GM19023 (cell line): ENCODE data around the gene IGIP.
"Not testable (repeated sequence)": the region's sequence is repeated elsewhere in the genome, so short reads cannot be mapped to it uniquely, and the experiment has no call there.

ENCODE experiments used
- ATAC-seq: cut with Tn5 transposase; IDR thresholded peaks from one replicate; pipeline ENCODE4 v1.9.1; 2021; ENCODE audit warnings: mild to moderate bottlenecking, moderate library complexity; ENCODE audit not compliant: unreplicated experiment

The IGIP gene

DNA sequence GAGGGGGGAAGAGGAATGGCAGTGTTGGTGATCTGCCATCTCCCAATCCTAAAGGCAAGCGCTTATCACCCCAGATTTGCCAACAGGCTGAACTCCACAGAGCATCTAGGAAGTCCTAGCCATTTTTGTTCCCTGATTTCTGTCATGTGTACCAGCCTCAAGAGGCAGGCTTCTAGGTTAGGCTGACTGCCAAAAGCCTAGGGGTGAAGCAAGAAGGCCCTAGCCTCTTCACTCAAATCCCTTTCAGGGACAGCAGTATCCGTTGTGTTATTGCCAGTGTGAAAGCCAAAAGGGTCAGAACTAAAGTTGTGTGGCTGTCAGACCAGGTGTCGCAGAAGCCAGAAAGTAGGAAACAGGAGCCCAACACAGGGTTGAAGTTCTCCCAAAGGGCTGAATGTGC, 14.7 kb downstream of the IGIP start:
- no peak for ATAC-seq

GRCh38 chr5:140141241-140141640, 15.5 kb downstream of the IGIP start:
- ATAC-seq = no peak

DNA sequence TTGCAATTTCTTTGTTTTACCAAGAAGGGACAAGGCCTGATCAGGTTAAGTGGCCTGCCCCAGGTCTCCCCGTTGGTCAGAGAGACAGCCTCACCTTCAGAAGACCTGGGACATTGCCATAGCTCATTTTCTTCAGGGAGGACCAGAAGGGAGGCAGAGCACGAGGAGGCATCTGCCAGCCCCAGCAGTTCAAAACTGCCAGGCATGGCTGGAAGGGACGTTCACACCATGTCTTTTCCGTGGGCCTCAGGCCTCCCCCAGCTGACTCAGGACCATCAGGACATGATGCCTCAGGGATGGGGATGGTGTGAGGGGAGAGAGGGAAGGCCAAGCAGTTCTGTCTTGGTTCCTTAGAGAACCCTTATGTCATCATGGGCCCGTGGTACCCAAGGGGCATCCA, 16.5 kb downstream of the IGIP start:
- no peak for ATAC-seq

- no peak for ATAC-seq
These were observed 17.1 kb downstream of the IGIP start for GRCh38 chr5:140142856-140143255.

GRCh38 chr5:140143521-140144258, 18.0 kb downstream of the IGIP start:
- peak; percentile 8 for ATAC-seq

- no peak for ATAC-seq
These were observed 19.5 kb downstream of the IGIP start for GRCh38 chr5:140145256-140145655.

DNA sequence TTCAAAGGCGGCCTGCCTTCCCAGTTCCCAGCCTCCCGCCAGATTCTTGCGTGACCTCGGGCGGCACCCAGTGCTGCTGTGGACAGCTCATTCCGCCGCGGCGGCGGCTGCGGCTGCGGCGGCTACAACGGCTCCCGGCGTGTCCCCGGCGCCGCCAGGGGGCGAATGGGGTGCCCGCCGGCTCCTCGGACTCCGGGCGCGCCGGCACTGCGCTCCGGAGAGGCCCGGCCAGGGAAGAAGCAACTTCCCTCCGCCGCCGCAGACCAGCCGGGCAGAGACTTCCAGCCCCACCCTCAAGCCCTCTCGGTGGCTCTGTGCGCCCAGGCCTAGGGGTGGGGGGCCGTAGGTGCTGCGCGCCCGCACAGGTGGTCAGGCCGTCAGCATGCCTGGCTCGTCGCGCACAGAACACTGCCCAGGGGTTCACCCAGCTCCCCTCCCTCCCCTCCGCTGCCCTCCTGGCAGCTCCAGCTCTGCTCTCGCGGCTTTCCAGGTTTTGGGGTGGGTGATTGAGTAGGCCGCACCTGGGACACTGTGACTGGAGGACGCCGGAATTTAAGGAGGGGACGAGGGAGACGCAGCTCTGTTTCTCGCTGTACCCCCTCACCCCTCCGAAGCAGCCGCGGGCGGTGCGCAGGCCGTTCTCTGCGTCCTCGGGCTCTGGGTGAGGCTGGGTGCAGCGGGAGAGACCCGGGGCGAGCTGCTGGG, 20.2 kb downstream of the IGIP start:
- ATAC-seq = peak; percentile 66

GRCh38 chr5:140146523-140146842, 20.7 kb downstream of the IGIP start:
- no peak for ATAC-seq

GRCh38 chr5:140147460-140147859, 21.7 kb downstream of the IGIP start:
- no peak for ATAC-seq

GRCh38 chr5:140148508-140148907, 22.8 kb downstream of the IGIP start:
- no peak for ATAC-seq

DNA sequence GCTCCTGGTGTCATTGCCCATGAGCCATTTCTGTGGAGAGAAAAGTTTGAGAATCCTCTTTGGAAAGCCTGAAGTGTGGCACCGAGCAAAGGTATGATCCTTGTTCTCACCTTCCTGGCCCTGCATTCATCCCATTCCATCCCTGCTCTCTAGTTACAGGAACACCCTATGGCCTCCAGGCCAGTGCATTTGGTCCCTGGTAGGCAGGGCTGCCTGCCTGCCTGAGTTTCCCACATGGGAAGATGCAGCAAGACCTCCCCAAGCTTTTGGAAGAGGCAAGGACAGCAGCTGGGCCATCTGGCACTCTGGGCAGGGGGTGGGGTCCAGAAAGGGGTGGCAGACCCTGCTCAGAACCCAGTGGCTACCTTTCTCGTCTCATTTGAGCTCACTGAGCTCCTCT, 24.5 kb downstream of the IGIP start:
- ATAC-seq = no peak

DNA sequence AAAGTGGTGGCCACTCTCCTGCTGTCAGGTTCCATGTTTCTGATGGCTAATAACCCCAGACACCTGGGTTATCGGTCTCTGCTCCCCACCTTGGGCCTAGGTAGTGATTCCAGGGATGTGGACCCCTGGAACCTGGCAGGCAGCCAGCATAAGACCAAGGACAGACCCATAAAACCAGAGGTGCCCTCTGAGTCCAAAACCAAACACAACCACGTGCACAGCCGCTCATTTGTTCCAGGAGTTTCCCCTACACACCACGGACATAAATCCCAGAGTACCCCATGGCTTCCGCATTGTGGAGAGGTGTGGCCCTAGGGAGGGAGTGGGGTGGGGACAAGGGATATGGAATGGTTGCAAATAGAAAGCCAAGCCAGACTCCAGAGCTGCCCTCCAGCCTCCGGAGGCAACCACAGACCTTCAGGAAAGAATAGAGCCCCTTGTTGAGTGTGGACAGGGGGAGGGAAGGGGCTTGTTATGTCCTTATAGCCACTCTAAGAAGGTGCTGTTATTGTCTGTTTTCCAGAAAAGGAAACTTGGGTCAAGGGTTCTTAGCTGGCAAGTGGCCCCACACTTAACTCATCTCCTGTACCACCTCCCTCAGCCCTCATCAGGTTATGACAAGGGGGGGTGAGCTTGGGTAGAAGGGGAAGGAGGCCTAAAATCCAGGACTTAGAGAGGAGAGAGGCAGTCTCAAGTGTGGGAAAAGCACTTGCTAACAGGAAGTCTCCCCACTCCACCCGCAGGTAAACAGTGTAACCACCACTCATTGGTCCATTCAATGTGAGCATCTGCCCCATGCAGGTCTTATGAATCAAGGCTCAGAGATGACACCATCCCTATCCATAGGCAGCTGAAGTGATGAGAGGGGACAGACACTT, 25.6 kb downstream of the IGIP start:
- ATAC-seq = no peak

GRCh38 chr5:140152022-140152999, 26.6 kb downstream of the IGIP start:
- ATAC-seq = no peak

- ATAC-seq = no peak
These were observed 27.5 kb downstream of the IGIP start for GRCh38 chr5:140153255-140153654.

- ATAC-seq = no peak
These were observed 28.2 kb downstream of the IGIP start for GRCh38 chr5:140153905-140154304.

DNA sequence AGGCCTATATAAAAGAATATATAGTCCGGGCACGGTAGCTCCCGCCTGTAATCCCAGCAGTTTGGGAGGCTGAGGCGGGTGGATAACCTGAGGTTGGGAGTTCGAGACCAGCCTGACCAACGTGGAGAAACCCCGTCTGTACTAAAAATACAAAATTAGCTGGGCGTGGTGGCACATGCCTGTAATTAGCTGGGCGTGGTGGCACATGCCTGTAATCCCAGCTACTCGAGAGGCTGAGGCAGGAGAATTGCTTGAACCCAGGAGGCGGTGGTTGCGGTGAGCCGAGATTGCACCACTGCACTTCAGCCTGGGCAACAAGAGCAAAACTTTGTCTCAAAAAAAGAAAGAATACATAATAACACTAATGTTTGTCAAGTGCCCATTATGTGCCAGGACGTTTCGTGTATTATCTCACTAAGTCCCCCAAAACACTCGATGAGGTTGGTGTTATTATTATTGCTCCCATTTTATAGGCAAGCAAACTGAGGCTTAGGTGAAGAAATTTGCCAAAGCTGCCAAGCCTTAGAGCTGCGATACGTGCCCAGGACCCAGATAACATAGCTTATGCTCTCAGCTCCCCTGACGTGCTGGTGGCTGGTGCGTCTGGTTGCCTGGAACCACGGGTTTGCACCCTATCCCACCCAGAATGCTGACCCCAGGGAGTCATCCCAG, 29.1 kb downstream of the IGIP start:
- ATAC-seq = not testable (repeated sequence)

- peak; percentile 95 for ATAC-seq
These were observed 31.5 kb downstream of the IGIP start for GRCh38 chr5:140157032-140157781.

DNA sequence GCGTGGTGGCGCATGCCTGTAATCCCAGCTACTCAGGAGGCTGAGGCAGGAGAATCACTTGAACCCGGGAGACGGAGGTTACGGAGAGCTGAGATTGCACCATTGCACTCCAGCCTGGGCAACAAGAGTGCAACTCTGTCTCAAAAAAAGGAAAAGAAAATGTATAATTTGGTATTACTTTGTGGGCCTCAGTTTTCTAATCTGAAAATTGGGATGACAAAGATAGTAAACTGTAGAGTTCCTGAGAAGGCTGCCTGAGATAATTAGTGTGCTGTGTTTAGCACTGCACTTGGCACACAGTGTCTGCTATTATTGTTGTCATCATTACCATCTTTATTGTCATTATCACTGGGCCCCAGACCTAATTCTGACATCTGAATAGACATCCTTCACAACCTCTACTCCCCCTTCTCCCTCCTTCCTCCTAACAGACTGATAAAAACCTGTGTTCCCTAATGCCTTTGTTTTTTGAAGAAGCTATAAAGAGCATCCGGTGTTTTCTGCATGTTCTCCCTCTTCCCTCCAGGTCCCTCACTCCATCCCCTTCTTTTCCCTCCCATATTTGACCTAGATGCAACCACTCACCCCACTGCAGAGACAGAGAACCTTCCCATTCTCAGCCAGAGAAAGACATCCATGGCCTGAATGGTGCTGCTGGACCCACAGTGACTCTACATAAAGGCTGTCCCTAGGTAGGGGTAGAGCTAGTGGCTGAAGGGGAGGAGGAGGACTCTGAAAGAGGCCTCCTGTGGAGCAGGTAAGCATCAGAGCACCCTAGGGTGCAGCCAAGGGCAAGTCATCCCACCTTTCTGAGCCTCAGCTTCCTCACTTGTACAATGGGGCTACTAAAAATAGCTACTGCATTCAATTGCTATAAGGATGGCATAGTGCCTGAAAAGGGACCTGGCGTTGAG, 33.5 kb downstream of the IGIP start:
- ATAC-seq = no peak
